ENCODE data around the gene FKRP. TPM values are rescaled to one million over a fixed set of nuclear protein-coding genes. Genes with fewer than 3 reads are reported as not detected.
A peak's percentile ranks its signal among the peaks of the same experiment; 100 is the strongest.

Gene FKRP
- polyA plus RNA-seq, 2 of the 4 experiments (the other 2 are of a cell fraction): 14.7 to 18.8 TPM

- TF ChIP-seq ZSCAN20 (CRISPR knock-in tag; IDR thresholded peaks at IDR 0.05): no peak
- TF ChIP-seq MAFK (IDR thresholded peaks at IDR 0.05; ENCODE audit: partially characterized antibody): no peak
- TF ChIP-seq FOXS1 (CRISPR knock-in tag; IDR thresholded peaks at IDR 0.05): no peak
- TF ChIP-seq PHF8 (IDR thresholded peaks at IDR 0.05; ENCODE audit: borderline replicate concordance, low read depth): no peak
Observed at GRCh38 chr19:46761418-46761831, 15.6 kb downstream of the FKRP start (continued).

- no peak for FAIRE-seq
- Histone ChIP-seq H3K4me3 (no peak overlapping the region), H3K27ac (no peak overlapping the region), H3K4me1 (peaks cover 31% of the 10 kb centered on the region), H3K9me3 (no peaks in the 10 kb centered on the region), H3K4me2 (no peak overlapping the region)
- WGBS (ENCODE audit: missing lambda C conversion rate): 75% methylated on average over 6 of the region's 6 CpGs
- TF ChIP-seq TP53 (CRISPR knock-in tag; IDR thresholded peaks at IDR 0.05) (no peak), CTCF (IDR thresholded peaks at IDR 0.05) (no peak), USF2 (IDR thresholded peaks at IDR 0.05) (no peak), RNF2 (IDR thresholded peaks at IDR 0.05; ENCODE audit: borderline replicate concordance, low read depth) (no peak), ZFP36 (IDR thresholded peaks at IDR 0.05; ENCODE audit: borderline replicate concordance, partially characterized antibody) (no peak), EHF (CRISPR knock-in tag; IDR thresholded peaks at IDR 0.05) (no peak), ZSCAN20 (CRISPR knock-in tag; IDR thresholded peaks at IDR 0.05) (no peak), RCOR1 (IDR thresholded peaks at IDR 0.05; ENCODE audit: low read depth, low read length) (no peak), RARB (CRISPR knock-in tag; IDR thresholded peaks at IDR 0.05) (no peak), HMGXB4 (CRISPR knock-in tag; IDR thresholded peaks at IDR 0.05; ENCODE audit: borderline replicate concordance) (no peak), HES2 (IDR thresholded peaks at IDR 0.05) (no peak), EHMT2 (IDR thresholded peaks at IDR 0.05; ENCODE audit: low read depth) (no peak)
- no peak for DNase-seq (ENCODE audit: low read depth in 1 of 2, low spot score in 1 of 2)
- ChIA-PET CTCF (interaction anchor here (0.7 to 28.2 kb wide), 6 partner anchors 10 to 230 kb away, joined by 3 to 1222 read pairs (median 4); partner anchors contain the start of gene AP2S1), POLR2A (interaction anchor here (1.2 kb wide), 1 partner anchor 26 kb away, joined by 3 read pairs; the partner anchor contains the start of gene SLC1A5)
- ATAC-seq: no peak
Observed at GRCh38 chr19:46762245-46762890, 16.5 kb downstream of the FKRP start.

- CTCF ChIA-PET: interaction anchor here (0.7 to 28.2 kb wide), 8 partner anchors 12 to 248 kb away, joined by 3 to 1222 read pairs (median 22); partner anchors contain the start of genes AP2S1 and SLC1A5
- POLR2A ChIA-PET: interaction anchor here (0.7 to 1.7 kb wide), 2 partner anchors 23 to 65 kb away, joined by 3 to 10 read pairs; partner anchors contain the start of gene SLC1A5
- H3K27ac ChIP-seq: peak overlapping the region in 1 of 2 experiments; percentile 25; a peak in 2 of 6 replicates
- no peak for FAIRE-seq
- ATAC-seq: no peak; a peak in 1 of 6 replicates
- no peak overlapping the region for H3K4me2 ChIP-seq
- H3K4me3 ChIP-seq: no peak overlapping the region
- H3K9me3 ChIP-seq: no peaks in the 10 kb centered on the region
- no peak for DNase-seq (ENCODE audit: low read depth in 1 of 2, low spot score in 1 of 2)
- H3K4me1 ChIP-seq: peaks cover 21% of the 10 kb centered on the region
- 61% methylated on average over 11 of the region's 11 CpGs for WGBS (ENCODE audit: missing lambda C conversion rate)
- TF ChIP-seq HOXB13 (CRISPR knock-in tag; IDR thresholded peaks at IDR 0.05; ENCODE audit: low read depth): no peak
- TF ChIP-seq CBX2 (IDR thresholded peaks at IDR 0.05; ENCODE audit: borderline replicate concordance, low read depth): no peak
- TF ChIP-seq CEBPB (IDR thresholded peaks at IDR 0.05): 0 out of 4 replicates have a peak, but pooled peaks of 1 of the 2 experiments have one; percentile 17
Observed at GRCh38 chr19:46764817-46765291, 19.0 kb downstream of the FKRP start.

Measured in A549 (cell line).